NCI-H748 (cell line): ENCODE measurements around the gene OSBPL2.

ENCODE experiments used
- DNase-seq: peaks from one replicate; lab custom pipeline; 2025; ENCODE audit not compliant: unreplicated experiment; lab: John Stamatoyannopoulos, UW

OSBPL2 gene

DNA sequence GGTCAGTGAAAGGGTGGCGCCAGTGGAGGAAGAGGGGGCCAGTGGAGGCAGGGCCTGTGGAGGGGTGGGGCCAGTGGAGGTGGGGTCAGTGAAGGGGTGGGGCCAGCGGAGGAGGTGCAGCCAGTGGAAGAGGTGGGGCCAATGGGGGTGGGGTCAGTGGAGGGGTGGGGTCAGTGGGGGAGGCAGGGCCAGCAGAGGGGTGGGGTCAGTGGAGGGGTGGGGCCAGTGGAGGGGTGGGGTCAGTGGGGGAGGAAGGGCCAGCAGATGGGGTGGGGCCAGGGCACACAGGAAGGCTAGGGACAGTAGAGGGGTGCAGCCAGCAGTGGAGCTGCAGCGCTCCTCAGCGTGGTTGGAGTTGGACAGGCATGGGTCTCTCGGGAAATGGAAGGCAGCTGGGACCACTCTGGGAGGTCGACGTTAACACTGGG lies 83.2 kb downstream of the OSBPL2 start:
- no peak for DNase-seq

DNA sequence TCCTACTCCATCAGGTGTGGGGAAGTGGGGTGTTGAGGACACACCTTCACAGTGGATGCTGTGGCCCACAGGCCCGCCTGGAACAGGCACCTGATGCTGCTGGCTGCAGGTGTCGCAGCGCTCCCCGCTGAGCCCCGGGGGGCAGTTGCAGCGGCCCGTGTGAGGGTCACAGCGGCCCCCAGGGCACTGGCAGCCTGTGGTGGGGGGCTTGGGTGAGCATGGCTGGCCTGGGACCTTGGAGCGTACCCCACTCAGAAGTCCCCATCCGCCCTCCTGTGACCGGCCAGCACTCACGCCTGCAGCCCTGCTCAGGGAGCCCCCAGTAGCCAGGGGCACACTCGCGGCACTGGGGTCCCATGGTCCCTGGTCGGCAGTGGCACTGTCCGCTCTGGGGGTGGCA lies 83.7 kb downstream of the OSBPL2 start:
- no peak for DNase-seq

DNA sequence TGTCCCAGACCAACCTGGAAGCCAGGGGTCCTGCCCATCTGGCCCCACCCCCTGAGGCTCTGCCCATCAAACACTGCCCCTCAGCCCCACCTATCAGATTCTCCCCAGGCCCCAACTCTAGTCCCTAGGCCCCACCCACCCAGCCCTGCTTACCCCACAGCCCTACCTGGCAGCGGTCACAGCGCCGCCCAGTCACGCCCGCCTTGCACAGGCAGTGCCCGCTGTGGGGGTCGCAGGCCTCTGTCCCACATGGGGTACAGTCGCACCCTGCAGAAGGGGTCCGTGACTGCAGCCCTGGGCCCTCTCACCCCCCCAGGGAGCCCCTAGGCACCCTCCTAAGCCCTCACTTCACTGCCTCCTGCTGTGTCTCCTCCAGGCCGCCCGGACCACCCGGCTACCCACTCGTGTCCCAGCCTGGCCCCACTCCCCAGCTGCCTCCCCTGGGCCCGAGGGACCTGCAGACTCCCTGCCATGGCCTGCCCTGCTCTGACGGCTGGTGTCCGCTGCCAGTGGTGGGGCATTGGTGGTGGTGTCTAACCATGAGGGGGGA lies 84.2 kb downstream of the OSBPL2 start:
- DNase-seq, result no peak

DNA sequence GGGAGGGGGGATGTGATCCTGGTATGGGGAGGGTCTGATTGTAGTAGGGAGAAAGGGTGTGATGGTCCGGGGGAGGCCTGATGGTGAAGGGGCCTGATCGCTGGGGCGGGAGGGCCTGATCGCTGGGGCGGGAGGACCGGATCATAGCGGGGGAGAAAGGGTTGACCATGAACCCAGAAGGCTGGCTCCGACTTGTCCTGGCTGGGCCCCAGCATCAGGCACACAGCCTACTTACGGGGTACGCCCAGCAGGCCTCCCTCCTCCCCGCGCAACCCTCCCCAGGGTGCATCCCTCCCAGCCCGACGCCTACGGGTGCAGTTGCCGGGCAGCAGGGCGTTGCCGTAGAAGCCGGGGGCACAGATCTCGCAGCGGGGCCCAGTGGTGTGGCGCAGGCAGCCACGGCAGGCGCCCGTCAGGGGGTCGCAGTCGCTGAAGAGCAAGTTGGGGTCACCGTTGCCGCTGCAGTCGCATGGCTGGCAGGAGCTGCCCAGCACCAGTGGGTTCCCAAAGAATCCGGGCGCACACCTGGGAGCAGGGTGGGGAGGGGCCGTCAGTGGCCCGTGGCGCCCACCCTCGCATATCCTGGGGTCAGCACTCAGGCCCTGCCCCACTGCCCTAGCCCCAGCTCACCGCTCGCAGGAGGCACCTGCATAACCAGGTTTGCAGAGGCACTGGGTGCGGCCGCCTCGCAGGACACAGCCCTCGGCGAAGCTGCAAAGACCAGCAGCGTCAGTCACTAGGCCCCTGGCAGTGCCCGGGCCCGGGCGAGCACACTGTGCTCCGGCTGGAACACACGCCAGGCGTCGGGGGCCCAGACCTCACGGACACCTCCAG lies 85.0 kb downstream of the OSBPL2 start:
- DNase-seq, result no peak

DNA sequence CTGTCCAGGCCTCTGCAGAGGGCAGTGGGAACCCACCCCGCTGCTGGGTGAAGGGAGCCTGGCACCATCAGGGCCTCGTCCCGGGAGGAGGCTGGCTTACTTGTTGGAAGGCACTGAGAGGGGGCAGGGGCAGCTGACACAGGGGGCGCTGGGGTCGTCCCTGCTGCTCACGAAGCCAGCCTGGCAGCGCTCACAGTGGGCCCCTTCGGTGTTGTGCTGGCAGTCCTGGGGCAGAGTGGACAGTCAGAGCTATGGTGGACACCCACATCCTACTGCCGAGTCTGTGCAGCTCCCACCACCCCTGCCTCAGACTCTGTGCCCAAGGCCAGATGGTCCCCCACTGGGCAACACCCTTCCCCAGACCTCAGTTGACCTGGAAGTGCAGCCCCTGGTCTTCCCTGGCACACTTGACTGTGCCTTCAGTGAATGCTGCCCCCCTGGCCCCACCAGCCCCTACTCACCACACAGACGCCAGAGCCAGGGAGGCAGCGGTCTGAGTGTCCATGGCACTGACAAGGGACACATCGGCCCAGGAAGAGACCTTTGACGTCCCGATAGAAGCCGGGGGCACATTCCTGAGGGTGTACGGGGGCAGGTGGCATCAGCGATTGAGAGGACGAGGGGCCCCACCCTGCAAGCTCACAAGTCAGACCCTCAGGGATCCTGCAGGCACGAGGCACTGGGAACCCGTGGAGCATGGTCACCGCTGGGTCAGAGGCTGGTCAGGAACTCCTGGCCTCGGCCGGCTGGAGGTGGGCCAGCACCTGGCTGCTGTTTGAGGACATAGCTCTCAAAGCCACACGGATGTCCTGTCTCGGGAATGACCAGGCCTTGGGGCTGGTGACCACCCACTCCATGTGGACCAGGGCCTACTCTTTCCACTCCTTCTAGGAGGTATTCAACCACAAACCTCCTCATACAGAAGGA lies 85.9 kb downstream of the OSBPL2 start:
- no peak for DNase-seq

DNA sequence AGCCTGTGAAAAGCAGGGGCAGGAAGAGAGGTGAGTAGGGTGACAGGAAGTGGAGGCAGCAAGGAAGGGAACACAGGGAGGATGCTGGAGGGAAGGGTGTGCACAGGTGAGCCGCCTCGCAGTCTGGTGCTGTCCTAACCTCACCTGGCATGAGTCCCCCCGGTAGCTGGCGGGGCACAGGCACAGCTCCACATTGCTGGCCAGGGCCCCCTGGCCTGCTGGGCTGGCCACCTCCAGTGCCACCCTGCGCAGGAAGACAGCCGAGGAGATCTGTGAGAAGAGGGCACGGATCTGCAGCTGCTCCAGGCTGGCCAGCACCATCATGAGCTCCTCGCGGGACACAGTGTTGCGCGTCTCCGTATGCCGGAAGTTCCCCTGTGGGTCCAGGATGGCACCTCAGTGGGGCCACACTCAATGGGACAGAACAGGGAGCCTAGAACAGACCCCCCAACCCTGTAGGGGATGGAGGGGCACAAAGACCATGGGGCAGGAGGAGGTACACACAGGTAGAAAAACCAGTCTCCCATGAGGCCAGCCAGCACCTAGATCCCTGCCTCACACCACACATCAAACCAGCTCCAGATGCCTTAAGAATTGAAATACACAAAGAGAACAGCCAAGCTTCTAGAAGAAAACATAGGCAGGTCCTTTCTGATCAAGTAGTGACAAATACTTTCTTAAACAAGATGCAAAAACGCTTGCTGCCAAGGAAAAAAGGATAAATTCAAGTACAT lies 87.0 kb downstream of the OSBPL2 start:
- no peak for DNase-seq

DNA sequence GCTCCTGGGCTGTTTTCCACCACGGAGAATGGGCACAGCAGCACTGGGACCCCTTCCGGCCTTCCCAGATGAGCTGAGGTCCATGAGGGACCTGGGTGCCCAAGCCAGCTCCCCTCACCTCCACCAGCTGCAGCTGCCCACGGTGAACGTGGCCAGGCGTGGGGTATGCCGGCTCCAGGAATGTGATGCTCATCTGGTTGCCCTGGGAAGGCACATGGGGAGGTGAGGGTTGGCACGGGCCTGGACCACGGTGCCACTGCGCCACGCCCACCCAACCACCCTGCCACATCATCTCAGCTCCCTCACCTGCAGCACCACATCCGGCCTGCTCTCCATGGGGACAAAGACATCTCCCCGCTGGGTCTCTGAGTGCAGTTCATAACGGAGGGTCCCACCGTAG lies 88.2 kb downstream of the OSBPL2 start:
- no peak for DNase-seq

DNA sequence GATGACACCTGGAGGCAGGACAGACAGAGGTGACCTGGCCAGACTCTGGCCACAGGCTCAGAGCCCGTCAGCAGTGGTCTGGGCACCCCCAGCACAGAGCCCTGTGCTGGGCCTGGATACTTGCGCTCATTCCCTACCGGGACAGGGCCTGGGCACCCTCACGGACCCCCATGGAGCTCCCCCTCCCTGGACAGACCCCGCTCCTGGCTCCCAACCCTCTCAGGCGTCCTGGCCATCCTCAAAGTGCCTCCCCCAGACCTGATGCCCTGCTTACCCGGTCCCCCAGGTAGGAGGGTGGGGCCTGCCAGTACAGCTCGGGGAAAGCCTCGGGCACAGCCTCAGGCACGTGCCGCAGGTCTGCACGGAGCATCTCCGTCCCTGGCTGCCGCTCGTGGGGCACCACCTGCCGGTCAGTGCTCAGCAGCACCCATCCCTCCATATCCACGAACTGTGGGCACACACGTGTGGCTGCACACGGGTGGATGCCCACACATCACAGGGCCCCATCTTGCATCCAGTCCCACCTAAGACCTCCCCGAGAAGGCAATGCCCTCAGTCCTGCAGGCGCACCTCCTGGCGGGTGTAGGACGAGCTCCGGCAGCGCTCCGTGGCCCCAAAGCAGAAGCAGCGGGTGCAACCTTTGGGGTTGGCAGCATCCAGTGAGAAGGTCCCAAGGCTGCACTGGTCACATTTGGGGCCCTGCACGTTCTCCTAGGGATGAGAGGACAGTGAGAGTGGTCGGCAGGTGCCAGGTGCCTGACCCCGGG lies 88.8 kb downstream of the OSBPL2 start:
- no peak for DNase-seq

DNA sequence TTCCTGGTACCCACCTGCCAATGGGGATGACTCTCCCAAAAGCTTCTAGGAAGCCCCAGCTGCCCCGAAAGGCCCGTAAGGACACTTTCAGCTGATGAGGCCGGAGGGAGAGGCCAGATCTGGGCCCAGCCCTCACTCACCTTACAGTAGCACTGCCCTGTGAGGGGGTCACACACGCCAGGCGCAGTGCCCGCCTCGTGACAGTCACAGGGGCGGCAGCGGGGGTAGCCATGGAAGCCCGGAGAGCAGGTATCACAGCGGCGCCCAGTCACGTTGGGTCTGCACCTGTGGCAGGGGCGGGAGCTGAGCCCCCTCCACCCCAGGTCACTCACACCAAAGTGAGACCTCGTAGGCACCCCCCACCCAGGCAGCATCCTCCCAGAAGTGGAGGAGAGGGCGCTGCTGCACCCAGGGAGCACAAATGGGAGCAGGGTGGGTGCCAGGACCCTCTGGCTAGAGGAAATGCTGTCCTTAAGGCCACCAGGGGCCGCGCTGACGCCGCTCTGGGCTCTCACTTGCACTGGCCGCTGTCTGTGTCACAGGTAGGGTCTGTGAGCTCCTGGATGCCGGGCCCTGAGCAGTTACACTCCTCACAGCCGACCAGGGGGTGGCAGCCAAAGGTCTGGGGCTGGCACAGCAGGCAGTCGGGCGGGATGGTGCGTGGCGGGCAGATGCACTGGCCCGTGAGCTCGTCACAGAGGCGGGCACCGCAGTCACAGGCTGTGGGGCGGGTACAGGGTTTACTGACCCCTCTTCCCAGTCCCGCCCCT lies 89.6 kb downstream of the OSBPL2 start:
- no peak for DNase-seq

DNA sequence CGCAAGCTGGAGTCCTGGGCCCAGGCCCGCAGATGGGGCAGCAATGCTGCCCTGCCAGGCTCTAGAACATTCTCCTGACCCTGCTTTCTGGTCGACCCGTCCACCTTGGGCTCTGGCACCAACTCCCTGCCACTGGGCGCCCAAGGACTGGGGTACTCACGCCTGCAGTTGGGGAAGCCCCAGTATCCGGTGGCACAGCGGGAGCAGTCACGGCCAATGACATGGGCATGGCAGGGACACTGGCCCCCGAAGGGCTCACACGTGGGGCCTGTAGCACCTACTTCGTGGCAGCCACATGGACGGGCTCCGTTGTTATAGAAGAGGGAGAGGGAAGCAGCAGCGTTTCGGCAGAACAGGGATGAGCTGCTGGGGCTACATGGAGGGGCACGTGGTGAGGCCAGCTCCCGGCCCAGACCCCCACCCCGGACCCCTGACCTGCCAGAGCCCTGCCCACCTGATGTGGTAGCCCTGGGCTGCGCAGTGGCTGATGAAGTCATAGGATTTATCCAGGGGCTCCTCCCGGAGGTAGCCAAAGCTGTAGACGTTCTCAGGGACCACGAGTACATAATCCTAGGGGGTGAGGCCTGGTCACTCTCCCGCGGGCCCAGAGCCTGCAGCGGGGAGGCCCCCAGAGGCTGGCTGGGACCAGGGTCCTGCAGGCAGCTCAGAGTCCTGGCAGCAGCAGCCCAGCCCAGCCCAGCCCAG lies 90.5 kb downstream of the OSBPL2 start:
- no peak for DNase-seq

DNA sequence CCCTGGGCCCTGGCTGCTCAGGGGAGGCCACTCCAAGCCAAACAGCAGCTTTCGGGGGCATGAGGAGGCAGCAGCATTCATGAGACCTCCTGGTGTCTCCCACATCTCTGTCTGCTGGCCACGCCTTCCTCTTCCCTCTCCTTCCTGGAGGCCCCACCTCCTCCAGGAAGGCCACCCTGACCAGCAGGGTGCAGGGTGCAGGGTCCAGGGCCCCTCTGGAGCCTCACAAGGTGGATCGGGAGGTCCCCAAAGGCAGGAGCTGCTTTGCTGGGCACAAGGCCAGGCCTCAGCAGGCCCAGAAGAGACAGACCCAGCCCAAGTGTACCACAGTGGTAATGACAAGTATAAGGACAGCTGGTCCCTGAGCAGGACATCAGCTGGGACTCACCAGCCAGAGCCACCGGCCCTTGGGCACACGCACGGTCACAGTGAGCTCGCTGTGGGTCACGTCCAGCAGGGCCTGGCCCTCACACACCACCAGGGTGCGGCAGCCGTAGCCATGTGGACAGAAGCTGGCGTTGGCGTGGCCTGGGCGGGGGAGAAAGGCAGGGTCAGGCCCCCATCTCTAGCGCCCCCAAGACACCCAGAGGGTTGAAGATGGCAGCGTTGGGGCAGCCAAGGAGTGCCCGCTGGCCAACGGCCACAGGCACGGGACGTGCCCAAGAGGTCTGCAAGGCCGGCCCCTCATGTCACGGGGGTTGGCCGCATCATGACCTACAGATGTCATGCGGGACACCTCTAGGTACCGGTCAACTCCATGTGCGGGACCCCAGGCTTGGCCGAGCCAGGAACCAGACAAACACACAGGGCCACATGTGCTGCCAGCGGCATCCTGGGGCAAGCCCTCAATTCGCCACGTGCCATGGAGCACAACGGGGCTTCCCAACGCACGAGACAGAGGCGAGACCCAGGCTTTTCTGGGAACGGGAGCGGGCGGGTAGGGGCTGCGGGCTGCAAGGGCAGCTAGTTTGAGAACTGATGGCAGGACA lies 91.4 kb downstream of the OSBPL2 start:
- DNase-seq, result no peak

DNA sequence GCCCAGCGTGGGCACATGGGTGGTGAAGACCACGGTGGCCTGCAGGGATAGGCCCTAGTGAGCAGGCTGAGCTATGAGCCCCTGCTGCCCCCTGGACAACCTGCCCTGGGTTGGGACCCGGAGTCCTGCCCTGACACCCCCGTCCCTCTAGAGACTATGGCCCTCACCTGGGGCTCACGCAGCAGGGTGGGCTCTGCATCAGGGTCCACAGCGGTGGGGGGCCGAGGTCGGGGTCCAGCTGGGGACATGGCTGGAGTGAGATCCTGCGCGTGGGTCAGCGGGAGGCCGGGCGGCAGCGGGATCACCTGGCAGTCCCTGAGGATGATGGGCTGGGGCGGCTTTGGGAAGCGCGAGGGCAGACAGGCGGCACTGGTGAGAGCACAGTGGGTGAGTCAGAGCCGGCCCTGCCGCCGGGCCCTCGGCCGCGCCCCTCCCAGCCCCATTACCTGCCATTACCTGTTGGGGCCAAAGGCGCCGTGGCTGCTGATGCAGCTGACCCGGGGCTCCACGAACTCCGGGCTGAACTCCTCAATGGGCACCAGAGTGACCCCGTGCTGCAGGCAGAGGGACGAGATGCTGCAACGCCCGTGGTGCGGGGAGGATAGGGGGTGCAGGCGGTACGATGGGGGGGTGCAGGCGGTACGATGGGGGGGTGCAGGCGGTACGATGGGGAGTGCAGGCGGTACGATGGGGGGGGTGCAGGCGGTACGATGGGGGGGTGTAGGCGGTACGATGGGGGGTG lies 92.4 kb downstream of the OSBPL2 start:
- DNase-seq, result no peak

DNA sequence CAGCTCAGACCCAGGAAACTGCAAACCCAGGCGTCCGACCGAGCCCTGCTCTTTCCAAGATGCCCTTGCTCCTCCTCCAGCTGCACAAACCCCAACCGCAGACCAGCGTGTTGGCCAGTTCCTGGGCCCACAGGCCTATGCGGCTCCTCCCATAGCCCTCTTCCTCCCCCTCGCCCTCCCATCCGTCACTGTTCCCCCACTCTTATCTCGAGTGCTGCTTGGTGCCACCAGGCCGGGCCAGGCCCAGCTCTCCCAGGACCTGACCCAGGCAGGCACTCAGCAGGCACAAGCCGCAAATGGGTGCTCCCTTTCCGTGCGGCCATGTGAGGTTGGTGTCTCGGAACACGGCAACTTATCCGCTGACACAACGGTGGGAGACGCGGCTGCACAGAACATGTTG lies 93.0 kb downstream of the OSBPL2 start:
- DNase-seq, result no peak

DNA sequence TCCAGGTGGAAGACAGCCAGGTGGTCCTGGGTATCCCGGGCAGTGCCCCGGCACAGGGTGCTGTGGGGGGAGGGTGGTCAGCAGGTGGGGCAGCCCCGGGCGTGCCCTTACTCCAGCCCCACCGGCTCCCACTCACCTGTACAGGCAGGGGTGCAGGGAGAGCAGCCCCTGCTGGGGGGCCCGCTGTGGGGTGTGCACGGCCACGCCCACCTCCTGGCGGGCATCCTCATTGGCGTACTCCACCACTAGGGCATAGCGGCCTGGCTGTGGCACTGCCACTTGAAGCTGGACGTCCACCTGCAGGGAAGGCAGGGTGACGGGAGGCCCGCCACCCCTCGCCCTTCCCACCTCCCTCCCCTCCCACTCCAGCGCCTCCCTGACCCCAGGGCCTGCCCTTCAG lies 94.1 kb downstream of the OSBPL2 start:
- DNase-seq, result no peak

DNA sequence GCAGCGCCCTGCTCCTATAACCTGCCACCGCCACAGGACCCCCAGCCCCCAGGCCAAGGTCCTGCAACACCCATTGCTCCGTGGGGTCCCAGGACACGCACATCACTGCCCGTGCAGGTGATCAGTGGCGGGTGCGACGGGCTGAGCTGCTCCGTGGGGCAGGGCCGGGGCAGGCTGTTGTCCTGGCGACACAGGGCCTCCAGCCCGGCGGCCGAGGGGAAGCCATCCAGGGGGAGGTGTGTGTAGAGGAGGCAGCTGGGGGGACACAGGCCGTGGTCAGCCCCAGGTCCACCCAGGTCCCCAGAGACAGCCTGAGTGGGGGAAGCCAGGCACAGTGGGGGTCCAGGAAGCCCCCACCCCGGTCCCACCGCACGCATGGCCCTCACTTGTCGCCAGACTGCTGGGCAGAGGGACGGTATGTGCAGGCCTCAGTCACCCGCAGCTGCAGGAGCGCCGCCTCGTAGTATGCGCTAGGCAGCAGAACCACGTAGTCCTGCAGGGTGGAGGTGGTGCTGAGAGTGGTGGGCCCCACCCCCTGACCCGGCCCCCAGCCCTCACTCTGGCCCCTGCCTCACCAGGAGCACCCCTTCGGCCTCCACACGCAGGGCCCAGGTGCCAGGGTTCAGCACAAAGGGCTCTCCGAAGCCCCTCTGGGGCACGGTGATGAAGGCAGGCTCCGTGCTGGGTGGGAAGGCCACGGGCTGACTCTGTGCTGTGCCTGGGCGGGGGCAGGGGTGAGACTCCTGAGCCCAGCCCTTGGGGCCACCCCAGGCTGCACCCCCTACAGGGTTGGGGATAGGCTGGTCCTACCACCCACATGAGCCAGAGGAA lies 94.9 kb downstream of the OSBPL2 start:
- DNase-seq, result no peak
